ENCODE measurements around the gene HTATSF1. TPM values are rescaled to one million over a fixed set of nuclear protein-coding genes. Genes with fewer than 3 reads are reported as not detected.

HTATSF1 gene
- polyA plus RNA-seq, 4 donors, result 101 to 140 (median 115) TPM

Other genes with a start within 250 kb of the HTATSF1 start
- 10 to 100 TPM; 15.4 to 19.2 (median 16.8) TPM for gene MAP7D3, start 246.2 kb upstream of the HTATSF1 start, polyA plus RNA-seq (ENCODE audit: insufficient read length in 4 of 4)
- gene ADGRG4, start 196.6 kb upstream of the HTATSF1 start, polyA plus RNA-seq (ENCODE audit: insufficient read length in 4 of 4), result under 1 TPM in 1 of 4 donors, not detected in 3; 0.04 TPM
- gene BRS3, start 9.6 kb upstream of the HTATSF1 start, polyA plus RNA-seq (ENCODE audit: insufficient read length in 4 of 4), result under 1 TPM in 3 of 4 donors, not detected in 1; 0.06 to 0.16 (median 0.12) TPM
- 10 to 100 TPM in 2 of 4 donors, 1 to 10 TPM in 1, under 1 TPM in 1; 0.30 to 16.2 (median 9.7) TPM for gene VGLL1, start 34.6 kb downstream of the HTATSF1 start, polyA plus RNA-seq (ENCODE audit: insufficient read length in 4 of 4)
- under 1 TPM in 3 of 4 donors, not detected in 1; 0.10 to 0.35 (median 0.12) TPM for gene CD40LG, start 150.6 kb downstream of the HTATSF1 start, polyA plus RNA-seq (ENCODE audit: insufficient read length in 4 of 4)

Data from left renal pelvis (tissue), 4 donors.